Testis (tissue), 3 donors: ENCODE results near the gene DLX3. TPM values are rescaled to one million over a fixed set of nuclear protein-coding genes. Genes with fewer than 3 reads are reported as not detected.

Source experiments
- DNase-seq: peaks from one replicate; pipeline ENCODE4 v3.0.0-alpha.2; 2019
- H3K27ac ChIP-seq, 2 donors: fragments of 200-600 bp; sonication (generic); one replicate each; pipeline ENCODE4 v1.5.1; 2019
- H3K27me3 ChIP-seq: fragments of 200-600 bp; sonication (generic); one replicate; pipeline ENCODE4 v1.5.1; 2019
- H3K36me3 ChIP-seq: fragments of 200-600 bp; sonication (generic); one replicate; pipeline ENCODE4 v1.5.1; 2017; ENCODE audit warnings: low read depth; ENCODE audit errors: missing control alignments
- H3K4me1 ChIP-seq: fragments of 200-600 bp; sonication (generic); one replicate; pipeline ENCODE4 v1.5.1; 2019
- H3K4me3 ChIP-seq, 2 donors: fragments of 200-600 bp; sonication (generic); one replicate each; pipeline ENCODE4 v1.5.1; 2017 to 2019
- H3K9me3 ChIP-seq: fragments of 200-600 bp; sonication (generic); one replicate; pipeline ENCODE4 v1.5.1; 2017
- CTCF ChIP-seq, 3 experiments: fragments of 450-650 bp in 2 of 3; fragments of 200-600 bp in 1 of 3; sonication (generic) in 1 of 3; IDR thresholded peaks; one replicate each; pipeline ENCODE4 v1.5.1; 2016 to 2019; ENCODE audit warnings: antibody characterized with exemption in 3 of 3, mild to moderate bottlenecking in 2 of 3, moderate library complexity in 1 of 3
- POLR2A ChIP-seq: fragments of 450-650 bp; IDR thresholded peaks from one replicate; pipeline ENCODE4 v1.6.1; 2017; ENCODE audit warnings: antibody characterized with exemption, mild to moderate bottlenecking, moderate library complexity
- WGBS, 2 donors: methylation state at CpG; one replicate each; pipeline ENCODE4 v1.1.5; 2018; 5-methylcytosine and 5-hydroxymethylcytosine counted together
- intact Hi-C: fragments of 100-400 bp; cut with DNase I; formaldehyde crosslinking; loops from one replicate; pipeline ENCODE4 v1.15.1; 2023; ENCODE audit warnings: low total_unique reads
- polyA plus RNA-seq: library from polyadenylated mRNA; stranded (reverse); fragments of 350-450 nt; fragmentation: Illumina TruSeq; extraction: RNeasy Lipid Tissue Mini Kit (QIAGEN cat#74804); gene quantifications from one replicate; pipeline ENCODE4 v1.2.3, GENCODE V29; 2014; ENCODE audit warnings: low read depth, low replicate concordance; ENCODE audit not compliant: insufficient read depth
- total RNA-seq, 2 donors: library from RNA; depleted of rRNA; stranded (reverse); fragments of >200 nt; gene quantifications; one replicate each; pipeline ENCODE4 v1.2.3, GENCODE V29; 2016

The DLX3 gene
- total and polyA plus RNA-seq, 3 donors from 2014 or later = 1.0 to 1.5 (median 1.4) TPM

GRCh38 chr17:50035421-50035879, 40.4 kb upstream of the DLX3 start:
- H3K4me3 ChIP-seq = no peak overlapping the region
- peaks cover 6% of the 10 kb centered on the region for H3K4me1 ChIP-seq
- no peaks in the 10 kb centered on the region for H3K36me3 ChIP-seq
- no peak overlapping the region for H3K27ac ChIP-seq
- intact Hi-C loops = no loop called here
- no peaks in the 10 kb centered on the region for H3K27me3 ChIP-seq
- no peak for TF ChIP-seq POLR2A
- TF ChIP-seq CTCF (IDR thresholded peaks at IDR 0.05) = no peak
- 89 to 94% methylated on average over 5 of the region's 5 CpGs for WGBS, 2 donors
- no peaks in the 10 kb centered on the region for H3K9me3 ChIP-seq
- DNase-seq = no peak

GRCh38 chr17:50034498-50035364, 39.7 kb upstream of the DLX3 start:
- Histone ChIP-seq H3K4me1 (peaks cover 6% of the 10 kb centered on the region), H3K4me3 (no peak overlapping the region), H3K36me3 (no peaks in the 10 kb centered on the region), H3K9me3 (no peaks in the 10 kb centered on the region), H3K27me3 (no peaks in the 10 kb centered on the region), H3K27ac (no peak overlapping the region)
- DNase-seq = no peak
- intact Hi-C loops = no loop called here
- TF ChIP-seq POLR2A (no peak), CTCF (IDR thresholded peaks at IDR 0.05) (no peak)
- WGBS, 2 donors = 85 to 88% methylated on average over 12 to 16 of the region's 16 CpGs

GRCh38 chr17:50033316-50033715, 38.3 kb upstream of the DLX3 start:
- 86 to 88% methylated on average over 6 of the region's 6 CpGs for WGBS, 2 donors
- H3K27ac ChIP-seq = no peak overlapping the region

GRCh38 chr17:50029185-50029584, 34.2 kb upstream of the DLX3 start:
- TF ChIP-seq POLR2A = no peak
- no peak for TF ChIP-seq CTCF (IDR thresholded peaks at IDR 0.05)
- H3K36me3 ChIP-seq = no peaks in the 10 kb centered on the region
- no peaks in the 10 kb centered on the region for H3K27me3 ChIP-seq
- H3K4me1 ChIP-seq = no peaks in the 10 kb centered on the region
- no peak overlapping the region for H3K27ac ChIP-seq
- H3K4me3 ChIP-seq = no peak overlapping the region
- intact Hi-C loops = loop anchor here (5.0 kb wide), 1 partner anchor 58 kb away; no protein-coding TSS in a partner anchor
- H3K9me3 ChIP-seq = no peaks in the 10 kb centered on the region
- DNase-seq = no peak
- WGBS, 2 donors = 91 to 95% methylated on average over 7 of the region's 7 CpGs

More at GRCh38 chr17:50033316-50033715, 38.3 kb upstream of the DLX3 start:
- Histone ChIP-seq H3K27me3 (no peaks in the 10 kb centered on the region), H3K9me3 (no peaks in the 10 kb centered on the region), H3K36me3 (no peaks in the 10 kb centered on the region), H3K4me3 (no peak overlapping the region), H3K4me1 (peaks cover 6% of the 10 kb centered on the region)
- no peak for DNase-seq
- intact Hi-C loops = no loop called here
- no peak for TF ChIP-seq CTCF (IDR thresholded peaks at IDR 0.05)
- no peak for TF ChIP-seq POLR2A
